K562 (cell line): Measurements from ENCODE around the gene FAM174C. TPM values are rescaled to one million over a fixed set of nuclear protein-coding genes. Genes with fewer than 3 reads are reported as not detected.

Experiments
- KAT7 ChIP-seq: sonication (generic); formaldehyde crosslinking; IDR thresholded peaks from 2 replicates; pipeline ENCODE4 v1.8.0; 2022; ENCODE audit warnings: missing genetic modification reagents, mild to moderate bottlenecking, borderline replicate concordance
- MAZ ChIP-seq, 2 experiments: fragments of 450-650 bp in 1 of 2; sonication (generic) in 1 of 2; formaldehyde crosslinking; IDR thresholded peaks in 1 of 2; conservative IDR thresholded peaks in 1 of 2; 2 replicates each; pipeline versions ENCODE4 v1.4.0 to v1.5.0; 2020; ENCODE audit warnings: mild to moderate bottlenecking in 1 of 2, missing genetic modification reagents in 1 of 2
- OTX1 ChIP-seq: fragments of 450-650 bp; formaldehyde crosslinking; IDR thresholded peaks from 2 replicates; pipeline ENCODE4 v1.4.0; 2022; ENCODE audit warnings: mild to moderate bottlenecking
- PHF8 ChIP-seq: fragments of 200-600 bp; sonication (generic); IDR thresholded peaks from 2 replicates; pipeline ENCODE4 v1.6.1; 2012; ENCODE audit warnings: mixed run types, mild to moderate bottlenecking, inconsistent platforms, low read length, moderate library complexity, borderline replicate concordance
- SMARCE1 ChIP-seq: fragments of 450-650 bp; IDR thresholded peaks from 2 replicates; pipeline ENCODE4 v1.7.1; 2016; ENCODE audit warnings: mild to moderate bottlenecking
- ZNF121 ChIP-seq: sonication (generic); formaldehyde crosslinking; conservative IDR thresholded peaks from 2 replicates; pipeline ENCODE4 v1.8.0; 2022; ENCODE audit warnings: missing genetic modification reagents
- ZNF766 ChIP-seq: fragments of 200-800 bp; sonication (Bioruptor generic); conservative IDR thresholded peaks from 2 replicates; pipeline ENCODE4 v1.6.1; 2016; ENCODE audit warnings: missing genetic modification characterization, missing compliant biosample characterization
- polyA plus RNA-seq, 8 experiments: library from polyadenylated mRNA; depleted of rRNA in 4 of 8; stranded (reverse) in 5 of 8; unstranded in 3 of 8; fragments of >200 nt; fragmentation: Nextera tagmentation in 2 of 8; fragmentation: Illumina TruSeq in 1 of 8; extraction: Ambion mirVana in 2 of 8; extraction: Trizol in 1 of 8; gene quantifications; 2 replicates each; pipeline versions ENCODE4 v1.2.1 to v1.2.3, GENCODE V29; 2011 to 2014; ENCODE audit warnings: inconsistent platforms in 1 of 8, missing spikeins in 1 of 8
- total RNA-seq, 7 experiments: library from RNA; depleted of rRNA in 6 of 7; stranded (reverse); fragments of >200 nt in 6 of 7; fragmentation: Illumina TruSeq in 2 of 7; extraction: Trizol in 2 of 7; gene quantifications; 2 replicates each; pipeline versions ENCODE4 v1.2.1 to v1.2.3, GENCODE V29; 2011 to 2021; ENCODE audit warnings: low replicate concordance in 1 of 7
- TF ChIP-seq, protein P1 (sequence below), 2 experiments: fragments of 150-350 bp in 1 of 2; IDR thresholded peaks; 2 replicates each; pipeline ENCODE4 v1.6.1; 2012 to 2016; ENCODE audit warnings: low read depth in 2 of 2, low read length in 2 of 2, mild to moderate bottlenecking in 1 of 2, moderate library complexity in 1 of 2
- TF ChIP-seq, protein P2 (sequence below): sonication (generic); formaldehyde crosslinking; IDR thresholded peaks from 2 replicates; pipeline ENCODE4 v1.8.0; 2022; ENCODE audit warnings: mild to moderate bottlenecking, missing genetic modification reagents
- TF ChIP-seq, protein P3 (sequence below): sonication (generic); formaldehyde crosslinking; IDR thresholded peaks from 2 replicates; pipeline ENCODE4 v1.8.1; 2023; ENCODE audit warnings: missing genetic modification reagents, mild to moderate bottlenecking, borderline replicate concordance
- TF ChIP-seq, protein P4 (sequence below): sonication (generic); formaldehyde crosslinking; IDR thresholded peaks from 2 replicates; pipeline ENCODE4 v1.8.0; 2022; ENCODE audit warnings: missing genetic modification reagents, mild to moderate bottlenecking, borderline replicate concordance

The FAM174C gene
- total and polyA plus RNA-seq, 9 of the 15 experiments (the other 6 are each of a cell fraction or from before 2014, with no cell fraction given): 0.66 to 89.6 (median 20.3) TPM

DNA sequence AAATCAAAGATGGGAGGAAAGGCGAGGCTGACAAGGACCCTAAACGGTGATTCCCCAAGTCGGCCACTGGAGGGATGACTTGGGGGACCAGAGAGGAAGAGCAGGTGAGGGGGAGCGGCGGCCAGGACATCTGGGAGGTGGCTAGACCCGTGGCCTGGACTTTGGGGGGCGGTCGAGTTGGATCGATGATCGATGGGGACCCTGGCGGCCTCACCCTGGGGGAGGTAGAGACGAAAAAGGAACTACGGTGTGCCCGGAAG is 13.9 kb upstream of the FAM174C start (continued):
- TF ChIP-seq, protein P1, sequence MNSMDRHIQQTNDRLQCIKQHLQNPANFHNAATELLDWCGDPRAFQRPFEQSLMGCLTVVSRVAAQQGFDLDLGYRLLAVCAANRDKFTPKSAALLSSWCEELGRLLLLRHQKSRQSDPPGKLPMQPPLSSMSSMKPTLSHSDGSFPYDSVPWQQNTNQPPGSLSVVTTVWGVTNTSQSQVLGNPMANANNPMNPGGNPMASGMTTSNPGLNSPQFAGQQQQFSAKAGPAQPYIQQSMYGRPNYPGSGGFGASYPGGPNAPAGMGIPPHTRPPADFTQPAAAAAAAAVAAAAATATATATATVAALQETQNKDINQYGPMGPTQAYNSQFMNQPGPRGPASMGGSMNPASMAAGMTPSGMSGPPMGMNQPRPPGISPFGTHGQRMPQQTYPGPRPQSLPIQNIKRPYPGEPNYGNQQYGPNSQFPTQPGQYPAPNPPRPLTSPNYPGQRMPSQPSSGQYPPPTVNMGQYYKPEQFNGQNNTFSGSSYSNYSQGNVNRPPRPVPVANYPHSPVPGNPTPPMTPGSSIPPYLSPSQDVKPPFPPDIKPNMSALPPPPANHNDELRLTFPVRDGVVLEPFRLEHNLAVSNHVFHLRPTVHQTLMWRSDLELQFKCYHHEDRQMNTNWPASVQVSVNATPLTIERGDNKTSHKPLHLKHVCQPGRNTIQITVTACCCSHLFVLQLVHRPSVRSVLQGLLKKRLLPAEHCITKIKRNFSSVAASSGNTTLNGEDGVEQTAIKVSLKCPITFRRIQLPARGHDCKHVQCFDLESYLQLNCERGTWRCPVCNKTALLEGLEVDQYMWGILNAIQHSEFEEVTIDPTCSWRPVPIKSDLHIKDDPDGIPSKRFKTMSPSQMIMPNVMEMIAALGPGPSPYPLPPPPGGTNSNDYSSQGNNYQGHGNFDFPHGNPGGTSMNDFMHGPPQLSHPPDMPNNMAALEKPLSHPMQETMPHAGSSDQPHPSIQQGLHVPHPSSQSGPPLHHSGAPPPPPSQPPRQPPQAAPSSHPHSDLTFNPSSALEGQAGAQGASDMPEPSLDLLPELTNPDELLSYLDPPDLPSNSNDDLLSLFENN (IDR thresholded peaks at IDR 0.05; ENCODE audit: low read depth in 2 of 2, low read length in 2 of 2): no peak
- TF ChIP-seq, protein P2, sequence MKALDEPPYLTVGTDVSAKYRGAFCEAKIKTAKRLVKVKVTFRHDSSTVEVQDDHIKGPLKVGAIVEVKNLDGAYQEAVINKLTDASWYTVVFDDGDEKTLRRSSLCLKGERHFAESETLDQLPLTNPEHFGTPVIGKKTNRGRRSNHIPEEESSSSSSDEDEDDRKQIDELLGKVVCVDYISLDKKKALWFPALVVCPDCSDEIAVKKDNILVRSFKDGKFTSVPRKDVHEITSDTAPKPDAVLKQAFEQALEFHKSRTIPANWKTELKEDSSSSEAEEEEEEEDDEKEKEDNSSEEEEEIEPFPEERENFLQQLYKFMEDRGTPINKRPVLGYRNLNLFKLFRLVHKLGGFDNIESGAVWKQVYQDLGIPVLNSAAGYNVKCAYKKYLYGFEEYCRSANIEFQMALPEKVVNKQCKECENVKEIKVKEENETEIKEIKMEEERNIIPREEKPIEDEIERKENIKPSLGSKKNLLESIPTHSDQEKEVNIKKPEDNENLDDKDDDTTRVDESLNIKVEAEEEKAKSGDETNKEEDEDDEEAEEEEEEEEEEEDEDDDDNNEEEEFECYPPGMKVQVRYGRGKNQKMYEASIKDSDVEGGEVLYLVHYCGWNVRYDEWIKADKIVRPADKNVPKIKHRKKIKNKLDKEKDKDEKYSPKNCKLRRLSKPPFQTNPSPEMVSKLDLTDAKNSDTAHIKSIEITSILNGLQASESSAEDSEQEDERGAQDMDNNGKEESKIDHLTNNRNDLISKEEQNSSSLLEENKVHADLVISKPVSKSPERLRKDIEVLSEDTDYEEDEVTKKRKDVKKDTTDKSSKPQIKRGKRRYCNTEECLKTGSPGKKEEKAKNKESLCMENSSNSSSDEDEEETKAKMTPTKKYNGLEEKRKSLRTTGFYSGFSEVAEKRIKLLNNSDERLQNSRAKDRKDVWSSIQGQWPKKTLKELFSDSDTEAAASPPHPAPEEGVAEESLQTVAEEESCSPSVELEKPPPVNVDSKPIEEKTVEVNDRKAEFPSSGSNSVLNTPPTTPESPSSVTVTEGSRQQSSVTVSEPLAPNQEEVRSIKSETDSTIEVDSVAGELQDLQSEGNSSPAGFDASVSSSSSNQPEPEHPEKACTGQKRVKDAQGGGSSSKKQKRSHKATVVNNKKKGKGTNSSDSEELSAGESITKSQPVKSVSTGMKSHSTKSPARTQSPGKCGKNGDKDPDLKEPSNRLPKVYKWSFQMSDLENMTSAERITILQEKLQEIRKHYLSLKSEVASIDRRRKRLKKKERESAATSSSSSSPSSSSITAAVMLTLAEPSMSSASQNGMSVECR: 0 out of 2 replicates have a peak, but pooled peaks have one; percentile 35
- TF ChIP-seq, protein P3, sequence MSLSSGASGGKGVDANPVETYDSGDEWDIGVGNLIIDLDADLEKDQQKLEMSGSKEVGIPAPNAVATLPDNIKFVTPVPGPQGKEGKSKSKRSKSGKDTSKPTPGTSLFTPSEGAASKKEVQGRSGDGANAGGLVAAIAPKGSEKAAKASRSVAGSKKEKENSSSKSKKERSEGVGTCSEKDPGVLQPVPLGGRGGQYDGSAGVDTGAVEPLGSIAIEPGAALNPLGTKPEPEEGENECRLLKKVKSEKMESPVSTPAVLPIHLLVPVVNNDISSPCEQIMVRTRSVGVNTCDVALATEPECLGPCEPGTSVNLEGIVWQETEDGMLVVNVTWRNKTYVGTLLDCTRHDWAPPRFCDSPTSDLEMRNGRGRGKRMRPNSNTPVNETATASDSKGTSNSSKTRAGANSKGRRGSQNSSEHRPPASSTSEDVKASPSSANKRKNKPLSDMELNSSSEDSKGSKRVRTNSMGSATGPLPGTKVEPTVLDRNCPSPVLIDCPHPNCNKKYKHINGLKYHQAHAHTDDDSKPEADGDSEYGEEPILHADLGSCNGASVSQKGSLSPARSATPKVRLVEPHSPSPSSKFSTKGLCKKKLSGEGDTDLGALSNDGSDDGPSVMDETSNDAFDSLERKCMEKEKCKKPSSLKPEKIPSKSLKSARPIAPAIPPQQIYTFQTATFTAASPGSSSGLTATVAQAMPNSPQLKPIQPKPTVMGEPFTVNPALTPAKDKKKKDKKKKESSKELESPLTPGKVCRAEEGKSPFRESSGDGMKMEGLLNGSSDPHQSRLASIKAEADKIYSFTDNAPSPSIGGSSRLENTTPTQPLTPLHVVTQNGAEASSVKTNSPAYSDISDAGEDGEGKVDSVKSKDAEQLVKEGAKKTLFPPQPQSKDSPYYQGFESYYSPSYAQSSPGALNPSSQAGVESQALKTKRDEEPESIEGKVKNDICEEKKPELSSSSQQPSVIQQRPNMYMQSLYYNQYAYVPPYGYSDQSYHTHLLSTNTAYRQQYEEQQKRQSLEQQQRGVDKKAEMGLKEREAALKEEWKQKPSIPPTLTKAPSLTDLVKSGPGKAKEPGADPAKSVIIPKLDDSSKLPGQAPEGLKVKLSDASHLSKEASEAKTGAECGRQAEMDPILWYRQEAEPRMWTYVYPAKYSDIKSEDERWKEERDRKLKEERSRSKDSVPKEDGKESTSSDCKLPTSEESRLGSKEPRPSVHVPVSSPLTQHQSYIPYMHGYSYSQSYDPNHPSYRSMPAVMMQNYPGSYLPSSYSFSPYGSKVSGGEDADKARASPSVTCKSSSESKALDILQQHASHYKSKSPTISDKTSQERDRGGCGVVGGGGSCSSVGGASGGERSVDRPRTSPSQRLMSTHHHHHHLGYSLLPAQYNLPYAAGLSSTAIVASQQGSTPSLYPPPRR (CRISPR knock-in tag): no peak
- TF ChIP-seq KAT7 (CRISPR knock-in tag): 0 out of 2 replicates have a peak, but pooled peaks have one; percentile 1
- TF ChIP-seq SMARCE1: 0 out of 2 replicates have a peak, but pooled peaks have one; percentile 32
- peak; percentile 9; the same call in 1 of the 2 replicates for TF ChIP-seq PHF8
- peak in 1 of 2 experiments; percentile 12; a peak in 1 of 4 replicates for TF ChIP-seq MAZ (CRISPR knock-in tag; conservative IDR thresholded peaks at IDR 0.05 in 1 of 2, IDR thresholded peaks at IDR 0.05 in 1 of 2)
- TF ChIP-seq OTX1 (CRISPR knock-in tag): peak; percentile 76; the same call in 1 of the 2 replicates
- TF ChIP-seq, protein P4, sequence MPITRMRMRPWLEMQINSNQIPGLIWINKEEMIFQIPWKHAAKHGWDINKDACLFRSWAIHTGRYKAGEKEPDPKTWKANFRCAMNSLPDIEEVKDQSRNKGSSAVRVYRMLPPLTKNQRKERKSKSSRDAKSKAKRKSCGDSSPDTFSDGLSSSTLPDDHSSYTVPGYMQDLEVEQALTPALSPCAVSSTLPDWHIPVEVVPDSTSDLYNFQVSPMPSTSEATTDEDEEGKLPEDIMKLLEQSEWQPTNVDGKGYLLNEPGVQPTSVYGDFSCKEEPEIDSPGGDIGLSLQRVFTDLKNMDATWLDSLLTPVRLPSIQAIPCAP (CRISPR knock-in tag): 0 out of 2 replicates have a peak, but pooled peaks have one; percentile 10
- TF ChIP-seq ZNF766 (CRISPR knock-in tag): no peak
- TF ChIP-seq ZNF121 (CRISPR knock-in tag): no peak
